HL-60/S4 treated with phorbol 12-myristate 13-acetate at 8.2 ng/mL for 4 days and 3 days (cell line): ENCODE data around the gene MAGI2.

ENCODE experiments used
- in situ Hi-C: fragments of 300-500 bp; cut with MboI; formaldehyde crosslinking; loops from 2 replicates; pipeline ENCODE4 v1.15.0; 2022; ENCODE audit warnings: low sequenced_read_pairs

MAGI2 gene

GRCh38 chr7:78081344-78081743 lies 1372.1 kb downstream of the MAGI2 start:
- in situ Hi-C loops = no loop called here

DNA sequence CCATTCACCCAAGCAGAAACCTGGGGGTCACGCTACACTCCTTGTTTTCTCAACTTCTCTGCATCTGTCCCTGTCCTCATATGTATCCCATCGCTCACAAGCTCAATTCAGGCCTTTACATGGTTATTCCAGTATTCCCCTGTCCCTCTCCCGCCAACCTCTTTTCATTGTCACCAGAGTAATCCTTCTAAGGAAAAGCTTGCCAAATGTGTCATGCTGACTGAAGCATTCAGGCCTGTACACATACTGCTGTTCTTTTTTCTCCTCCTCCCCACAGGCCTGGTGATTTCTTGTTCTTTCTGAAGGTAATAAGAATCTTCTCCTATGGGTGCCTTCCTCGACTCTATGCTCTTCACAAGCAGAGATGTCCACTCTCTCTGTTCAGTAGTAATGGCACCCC lies 1372.7 kb downstream of the MAGI2 start:
- in situ Hi-C loops = no loop called here

DNA sequence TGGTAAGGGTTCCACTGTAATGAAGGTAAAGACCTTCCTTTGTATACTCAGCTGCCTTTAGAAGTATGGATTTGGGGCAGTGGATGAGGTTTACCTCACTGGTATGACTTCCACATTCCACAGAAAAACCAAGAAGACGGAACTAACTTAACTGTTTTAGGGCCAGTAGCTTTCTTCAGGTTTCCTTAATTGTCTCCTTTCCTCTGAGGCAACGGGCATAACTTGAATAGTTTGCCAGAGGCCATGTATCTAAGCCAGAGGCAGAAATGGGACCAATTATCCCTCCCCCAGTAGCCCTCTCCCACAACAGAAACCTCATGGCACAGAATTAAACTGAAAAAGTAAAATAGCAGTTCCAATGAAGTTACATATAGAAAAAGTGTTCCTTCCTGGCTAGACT lies 1373.2 kb downstream of the MAGI2 start:
- in situ Hi-C loops = no loop called here

DNA sequence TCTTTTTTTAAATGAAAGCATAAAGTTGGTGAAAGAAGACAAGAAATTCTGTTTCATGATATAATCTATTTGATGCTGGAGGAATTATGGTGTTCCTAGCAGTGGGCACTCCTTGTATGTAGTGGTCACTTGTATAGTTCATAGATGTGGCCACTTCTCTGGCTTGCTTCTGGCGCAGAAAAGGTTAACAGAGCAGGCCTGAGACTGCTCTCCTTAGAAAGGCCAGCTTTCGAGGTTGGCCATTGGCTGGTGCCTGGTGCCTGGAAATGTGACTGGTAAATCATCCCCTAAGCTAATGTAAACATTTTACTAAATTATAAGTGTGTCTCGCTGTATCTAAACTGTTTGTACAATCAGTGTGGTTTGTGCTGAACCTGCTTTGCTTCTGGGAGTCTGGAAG lies 1378.8 kb downstream of the MAGI2 start:
- in situ Hi-C loops = no loop called here

DNA sequence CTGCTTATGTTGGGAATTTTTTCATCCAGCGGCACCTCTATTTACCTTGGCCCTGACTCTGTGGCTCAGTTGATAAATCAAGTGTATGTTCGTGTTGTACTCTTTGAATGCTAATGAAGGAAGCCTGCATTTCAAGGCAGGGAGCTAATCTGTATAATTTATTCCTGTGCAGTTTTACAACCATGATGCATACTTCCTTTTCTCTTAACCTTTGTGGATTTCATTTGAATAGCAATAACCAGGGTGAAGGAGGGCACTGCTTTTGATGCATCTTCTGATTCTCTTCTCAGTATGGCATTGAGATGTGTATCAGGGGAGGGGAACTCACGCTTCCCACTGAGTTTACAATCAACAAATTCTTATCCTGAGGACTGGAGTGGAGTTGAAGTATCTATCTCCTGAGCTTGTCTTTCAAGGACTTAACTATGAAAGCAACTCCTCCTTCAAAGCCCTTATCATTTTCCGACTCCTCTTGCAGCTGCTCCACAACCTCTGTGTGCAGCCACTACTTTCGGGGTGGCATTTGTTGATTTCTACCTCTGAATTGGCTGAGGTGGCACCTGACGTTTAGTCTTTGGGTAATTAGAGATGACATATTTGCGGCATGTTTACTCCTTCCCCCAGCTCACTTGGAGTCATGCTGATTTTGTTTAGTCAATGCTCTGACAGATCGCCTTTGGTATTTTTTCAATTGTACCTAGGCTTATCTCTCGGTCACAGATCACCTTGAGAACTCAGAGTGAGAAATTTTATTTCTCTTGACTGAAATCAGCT lies 1379.7 kb downstream of the MAGI2 start:
- in situ Hi-C loops = no loop called here

- in situ Hi-C loops = no loop called here
Measured at GRCh38 chr7:78072201-78072590, 1381.3 kb downstream of the MAGI2 start.

- in situ Hi-C loops = no loop called here
Measured at GRCh38 chr7:78071491-78072200, 1381.8 kb downstream of the MAGI2 start.

DNA sequence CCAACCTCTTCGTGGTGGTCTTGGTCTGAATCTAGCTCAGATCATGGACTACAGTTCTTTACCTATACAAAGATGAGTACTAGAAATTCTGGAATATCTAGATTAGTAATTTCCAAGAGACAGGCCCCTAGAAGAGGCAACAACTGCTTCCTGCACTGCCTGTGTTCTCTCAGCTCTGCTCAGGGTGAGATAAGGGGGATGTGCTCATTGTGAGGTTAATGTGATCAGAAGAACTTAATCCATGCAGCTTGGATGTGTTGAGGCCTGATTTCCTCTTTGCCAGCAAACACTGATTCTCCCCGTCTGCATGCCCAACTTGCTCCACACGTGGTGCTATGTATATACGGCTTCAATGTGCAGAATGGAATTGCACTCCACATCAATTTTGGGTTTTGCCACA lies 1386.9 kb downstream of the MAGI2 start:
- in situ Hi-C loops = no loop called here

DNA sequence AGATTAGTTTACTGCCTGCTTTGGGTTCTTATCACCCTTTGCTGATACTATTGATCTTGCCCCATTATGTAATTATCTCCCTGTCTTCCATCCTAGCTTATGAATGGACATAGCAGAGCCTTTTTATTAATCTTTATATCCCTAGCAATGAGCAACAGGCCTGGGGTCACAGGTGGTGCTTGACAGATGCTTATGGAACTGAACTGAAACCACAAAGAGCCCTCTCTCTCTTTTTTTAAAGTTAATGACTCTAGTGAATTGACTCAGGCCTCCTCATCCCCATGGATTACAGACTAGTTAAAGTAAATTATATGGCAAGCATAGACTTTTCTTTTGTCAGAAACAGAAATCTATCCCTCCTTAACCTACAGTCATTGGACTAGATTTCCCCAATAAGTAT lies 1389.7 kb downstream of the MAGI2 start:
- in situ Hi-C loops = no loop called here

DNA sequence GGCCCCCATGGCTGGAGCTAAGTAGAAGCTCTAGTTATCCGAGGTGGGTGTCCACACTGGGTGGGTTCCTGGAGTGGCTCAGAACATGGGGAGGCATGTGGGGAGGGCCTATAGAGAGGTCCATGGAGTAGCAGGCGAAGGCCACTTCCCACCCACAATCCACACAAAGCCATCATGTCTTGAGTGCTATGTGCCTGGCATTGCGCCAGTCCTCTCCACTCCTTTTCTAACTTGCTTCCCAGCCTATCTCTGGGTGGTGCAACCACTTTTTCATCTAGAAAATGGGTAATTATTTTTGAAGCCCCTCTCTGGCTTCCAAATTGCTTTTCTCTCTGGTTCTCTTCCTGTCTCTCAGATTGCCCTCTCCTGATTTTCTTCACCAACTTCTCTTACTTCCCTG lies 1391.3 kb downstream of the MAGI2 start:
- in situ Hi-C loops = no loop called here

DNA sequence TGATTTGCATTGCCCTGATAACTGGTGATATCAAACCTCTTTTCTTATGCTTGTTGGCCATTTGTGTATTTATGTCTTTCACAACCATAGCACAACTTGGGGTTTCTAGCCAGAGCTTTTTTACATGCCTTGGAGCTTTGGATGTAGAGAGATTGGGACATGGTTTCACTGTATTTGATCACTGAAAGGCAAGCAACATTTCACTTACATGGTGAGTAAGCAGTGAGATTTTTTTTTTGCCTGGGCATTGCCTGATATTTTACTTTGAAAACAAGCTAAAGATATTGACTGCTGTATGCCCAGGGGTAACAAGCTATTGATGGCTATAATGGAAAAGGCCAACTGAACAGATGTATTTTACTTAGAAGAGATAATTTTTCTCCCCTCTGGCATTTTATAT lies 1395.9 kb downstream of the MAGI2 start:
- in situ Hi-C loops = no loop called here

DNA sequence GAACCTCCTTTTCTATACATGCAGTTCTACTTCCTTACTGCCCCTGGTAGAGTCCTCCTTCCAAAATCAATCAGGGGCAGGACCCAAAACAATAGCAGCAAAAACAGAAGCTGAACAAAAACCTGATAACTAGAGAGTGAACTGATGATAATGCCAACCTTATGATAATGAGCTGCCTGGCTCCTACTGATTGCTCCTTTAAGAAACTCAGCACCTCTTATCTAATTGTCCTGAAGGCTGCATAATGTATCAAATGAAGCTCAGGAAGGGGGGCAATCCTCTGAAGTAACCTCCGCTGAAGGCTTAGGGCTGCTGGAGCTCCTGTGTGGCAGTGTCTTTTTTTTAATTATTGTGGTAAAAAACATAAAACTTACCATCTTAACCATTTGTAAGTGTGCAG lies 1397.9 kb downstream of the MAGI2 start:
- in situ Hi-C loops = no loop called here

- in situ Hi-C loops = no loop called here
Measured at GRCh38 chr7:78055001-78055573, 1398.4 kb downstream of the MAGI2 start.

DNA sequence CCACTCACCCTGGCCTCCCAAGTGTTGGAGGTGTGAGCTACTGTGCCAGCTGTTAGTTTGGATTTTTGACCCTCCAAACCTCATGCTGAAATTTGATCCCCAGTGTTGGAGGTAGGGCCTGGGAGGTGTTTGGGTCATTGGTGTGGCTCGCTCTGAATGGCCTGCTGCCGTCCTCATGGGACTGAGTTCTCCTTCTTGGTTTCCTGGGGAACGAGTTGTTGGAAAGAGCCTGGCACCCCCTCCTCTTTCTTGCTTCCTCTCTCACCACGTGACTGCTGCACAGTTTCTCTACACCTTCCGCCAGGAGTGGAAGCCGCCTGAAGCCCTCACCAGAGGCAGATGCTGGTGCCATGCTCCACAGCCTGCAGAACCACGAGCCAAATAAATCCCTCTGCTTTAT lies 1401.4 kb downstream of the MAGI2 start:
- in situ Hi-C loops = no loop called here

DNA sequence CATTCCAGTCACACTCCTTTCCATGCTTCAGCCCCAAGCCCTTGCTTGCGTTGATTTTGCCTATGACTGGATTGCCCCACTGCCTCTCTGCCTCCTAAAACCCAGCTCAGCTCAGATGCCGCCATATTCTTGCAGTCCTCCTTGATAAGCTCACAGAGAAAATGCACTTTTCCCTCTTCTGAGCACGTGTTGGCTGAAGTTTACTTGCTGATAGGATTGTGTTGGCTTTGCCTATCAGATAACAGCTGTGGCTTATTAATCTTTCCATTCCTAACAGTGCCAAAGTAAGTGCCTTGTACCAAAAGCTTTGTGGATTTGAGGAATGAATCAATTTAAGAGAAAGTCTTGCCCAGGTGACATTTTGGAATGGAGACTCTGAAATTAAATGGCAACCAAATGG lies 1405.7 kb downstream of the MAGI2 start:
- in situ Hi-C loops = no loop called here

- in situ Hi-C loops = no loop called here
Measured at GRCh38 chr7:78043159-78043558, 1410.3 kb downstream of the MAGI2 start.

- in situ Hi-C loops = no loop called here
Measured at GRCh38 chr7:78041423-78041822, 1412.0 kb downstream of the MAGI2 start.

- in situ Hi-C loops = no loop called here
Measured at GRCh38 chr7:78039790-78040776, 1413.4 kb downstream of the MAGI2 start.

DNA sequence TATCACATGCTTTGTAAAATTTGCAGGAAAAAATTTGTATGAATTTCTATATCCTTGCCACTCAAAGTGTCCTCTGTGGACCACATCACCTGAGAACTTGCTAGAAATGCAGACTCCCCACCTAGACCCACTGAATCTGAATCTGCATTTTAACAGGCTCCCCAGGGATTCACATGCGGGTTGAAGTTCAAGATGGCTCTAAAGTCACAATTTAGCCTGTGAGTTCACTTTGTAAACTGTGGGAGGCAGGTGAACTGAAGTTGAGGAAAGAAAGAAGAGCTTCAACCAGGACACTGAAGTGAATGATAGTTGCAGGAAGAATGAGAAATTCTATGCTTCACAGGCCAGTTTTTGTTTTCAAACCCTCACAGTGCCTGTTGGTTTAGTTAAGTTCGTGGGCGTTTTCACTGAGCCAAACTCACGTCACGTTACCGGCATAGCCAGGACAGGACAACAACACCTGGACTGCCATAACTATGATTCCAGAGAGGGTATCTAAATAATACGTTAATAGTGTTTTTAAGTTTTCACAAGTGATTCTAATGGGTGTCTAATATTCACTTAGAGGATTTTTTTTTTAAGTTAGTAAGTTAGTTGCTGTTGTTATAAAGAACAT lies 1414.9 kb downstream of the MAGI2 start:
- in situ Hi-C loops = no loop called here

DNA sequence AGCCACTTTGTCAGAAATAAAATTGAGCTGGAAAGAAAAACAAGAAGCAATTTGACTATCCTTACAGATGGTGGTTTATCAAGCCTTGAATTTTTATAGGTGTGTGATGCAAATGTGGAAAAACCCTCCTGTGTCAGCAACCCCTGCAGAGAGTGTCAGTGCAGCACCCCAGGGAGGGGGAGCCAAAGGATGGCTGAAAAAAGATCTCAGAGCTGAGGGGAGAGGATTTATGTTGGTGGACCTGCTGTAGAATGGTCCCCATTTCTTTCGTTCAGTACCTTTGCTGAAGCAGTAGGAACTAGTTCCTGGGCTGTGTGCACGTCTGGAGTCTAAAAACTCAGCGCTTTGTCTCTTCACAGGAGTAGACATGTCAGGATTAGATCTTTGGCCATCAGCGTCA lies 1415.9 kb downstream of the MAGI2 start:
- in situ Hi-C loops = no loop called here

DNA sequence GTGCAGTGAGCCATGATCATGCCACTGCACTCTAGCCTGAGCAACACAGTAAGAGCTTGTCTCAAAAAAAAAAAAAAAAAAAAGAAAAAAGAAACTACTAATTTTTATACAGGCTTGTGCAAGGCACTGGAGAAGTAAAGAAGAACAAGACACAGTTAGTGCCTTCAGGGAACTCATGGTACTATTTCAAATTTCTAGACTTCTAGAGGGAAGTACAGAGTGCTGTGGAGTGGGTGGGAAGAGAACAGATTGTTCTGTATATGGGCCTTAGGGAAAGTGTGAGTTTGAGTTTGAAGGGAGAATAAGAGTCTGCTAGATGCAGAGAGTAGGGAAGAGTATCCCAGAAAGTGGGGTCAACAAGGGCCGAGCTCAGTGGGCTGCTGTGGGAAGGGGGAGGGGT lies 1420.1 kb downstream of the MAGI2 start:
- in situ Hi-C loops = no loop called here
